Measurements from ENCODE around the gene BNIPL.
A peak's percentile ranks its signal among the peaks of the same experiment; 100 is the strongest.

DNA sequence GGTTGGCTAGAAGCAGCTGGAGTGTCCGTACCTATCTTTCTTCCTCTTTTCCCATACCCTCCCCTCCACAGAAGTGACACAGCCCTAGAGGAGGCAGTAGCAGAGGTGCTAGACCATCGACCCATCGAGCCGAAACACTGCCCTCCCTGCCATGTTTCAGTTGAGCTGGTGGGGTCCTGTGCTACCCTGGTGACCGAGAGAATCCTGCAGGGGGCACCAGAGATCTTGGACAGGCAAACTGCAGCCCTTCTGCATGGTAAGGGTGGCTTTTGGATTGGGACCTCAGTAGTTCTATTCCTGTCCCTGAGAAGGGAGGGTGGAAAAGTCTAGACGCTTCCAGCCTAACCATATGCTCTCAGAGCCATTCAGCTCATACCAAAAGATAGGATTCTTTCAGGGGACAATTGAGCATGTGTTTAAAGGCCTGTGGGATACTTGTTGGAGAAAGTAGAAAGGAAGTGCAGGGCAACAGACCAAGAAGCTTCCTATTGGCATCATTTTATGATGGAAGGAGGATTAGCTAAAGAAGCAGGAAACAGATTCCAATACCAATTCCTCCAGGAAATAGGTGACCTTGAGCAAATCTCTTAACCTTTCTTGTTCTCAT is 11.7 kb upstream of the BNIPL start:
- TF ChIP-seq GABPA (IDR thresholded peaks at IDR 0.05; ENCODE audit: low read depth), result no peak
- TF ChIP-seq CTCF (IDR thresholded peaks at IDR 0.05; ENCODE audit: insufficient read depth, low read length), result peak; percentile 92
- TF ChIP-seq, protein P1, sequence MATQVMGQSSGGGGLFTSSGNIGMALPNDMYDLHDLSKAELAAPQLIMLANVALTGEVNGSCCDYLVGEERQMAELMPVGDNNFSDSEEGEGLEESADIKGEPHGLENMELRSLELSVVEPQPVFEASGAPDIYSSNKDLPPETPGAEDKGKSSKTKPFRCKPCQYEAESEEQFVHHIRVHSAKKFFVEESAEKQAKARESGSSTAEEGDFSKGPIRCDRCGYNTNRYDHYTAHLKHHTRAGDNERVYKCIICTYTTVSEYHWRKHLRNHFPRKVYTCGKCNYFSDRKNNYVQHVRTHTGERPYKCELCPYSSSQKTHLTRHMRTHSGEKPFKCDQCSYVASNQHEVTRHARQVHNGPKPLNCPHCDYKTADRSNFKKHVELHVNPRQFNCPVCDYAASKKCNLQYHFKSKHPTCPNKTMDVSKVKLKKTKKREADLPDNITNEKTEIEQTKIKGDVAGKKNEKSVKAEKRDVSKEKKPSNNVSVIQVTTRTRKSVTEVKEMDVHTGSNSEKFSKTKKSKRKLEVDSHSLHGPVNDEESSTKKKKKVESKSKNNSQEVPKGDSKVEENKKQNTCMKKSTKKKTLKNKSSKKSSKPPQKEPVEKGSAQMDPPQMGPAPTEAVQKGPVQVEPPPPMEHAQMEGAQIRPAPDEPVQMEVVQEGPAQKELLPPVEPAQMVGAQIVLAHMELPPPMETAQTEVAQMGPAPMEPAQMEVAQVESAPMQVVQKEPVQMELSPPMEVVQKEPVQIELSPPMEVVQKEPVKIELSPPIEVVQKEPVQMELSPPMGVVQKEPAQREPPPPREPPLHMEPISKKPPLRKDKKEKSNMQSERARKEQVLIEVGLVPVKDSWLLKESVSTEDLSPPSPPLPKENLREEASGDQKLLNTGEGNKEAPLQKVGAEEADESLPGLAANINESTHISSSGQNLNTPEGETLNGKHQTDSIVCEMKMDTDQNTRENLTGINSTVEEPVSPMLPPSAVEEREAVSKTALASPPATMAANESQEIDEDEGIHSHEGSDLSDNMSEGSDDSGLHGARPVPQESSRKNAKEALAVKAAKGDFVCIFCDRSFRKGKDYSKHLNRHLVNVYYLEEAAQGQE (IDR thresholded peaks at IDR 0.05; ENCODE audit: insufficient replicate concordance, low read depth), result no peak

All from HL-60 (cell line).